ENCODE results near the gene TMSB4X.
"Not testable (repeated sequence)": the region's sequence is repeated elsewhere in the genome, so short reads cannot be mapped to it uniquely, and the experiment has no call there.

TMSB4X gene

GRCh38 chrX:12976819-12977732 lies 2.2 kb downstream of the TMSB4X start:
- DNase-seq, result not testable (repeated sequence)

GRCh38 chrX:12977761-12978204 lies 2.9 kb downstream of the TMSB4X start:
- DNase-seq, result no peak

GRCh38 chrX:12978205-12979025 lies 3.5 kb downstream of the TMSB4X start:
- peak; percentile 69 for DNase-seq

- DNase-seq, result no peak
Observed at GRCh38 chrX:12979026-12979607, 4.2 kb downstream of the TMSB4X start.

GRCh38 chrX:12979616-12980015 lies 4.7 kb downstream of the TMSB4X start:
- no peak for DNase-seq

GRCh38 chrX:12980039-12980438 lies 5.1 kb downstream of the TMSB4X start:
- not testable (repeated sequence) for DNase-seq

- DNase-seq, result no peak
Observed at GRCh38 chrX:12981880-12982279, 7.0 kb downstream of the TMSB4X start.

GRCh38 chrX:12984603-12985319 lies 9.9 kb downstream of the TMSB4X start:
- peak; percentile 43 for DNase-seq

- no peak for DNase-seq
Observed at GRCh38 chrX:12985331-12985730, 10.4 kb downstream of the TMSB4X start.

GRCh38 chrX:12986164-12986779 lies 11.4 kb downstream of the TMSB4X start:
- DNase-seq, result no peak

GRCh38 chrX:12986886-12987285 lies 12.0 kb downstream of the TMSB4X start:
- no peak for DNase-seq

- no peak for DNase-seq
Observed at GRCh38 chrX:12987340-12987739, 12.4 kb downstream of the TMSB4X start.

GRCh38 chrX:12987900-12988594 lies 13.1 kb downstream of the TMSB4X start:
- no peak for DNase-seq

GRCh38 chrX:12988797-12989196 lies 13.9 kb downstream of the TMSB4X start:
- no peak for DNase-seq

- no peak for DNase-seq
Observed at GRCh38 chrX:12989461-12989860, 14.6 kb downstream of the TMSB4X start.

- DNase-seq, result no peak
Observed at GRCh38 chrX:12991575-12991974, 16.7 kb downstream of the TMSB4X start.

GRCh38 chrX:12992544-12993118 lies 17.7 kb downstream of the TMSB4X start:
- DNase-seq, result no peak

- DNase-seq, result no peak
Observed at GRCh38 chrX:12993826-12994225, 18.9 kb downstream of the TMSB4X start.

GRCh38 chrX:12994321-12994720 lies 19.4 kb downstream of the TMSB4X start:
- no peak for DNase-seq

GRCh38 chrX:12996934-12997435 lies 22.1 kb downstream of the TMSB4X start:
- no peak for DNase-seq
